Activated CD8-positive, alpha-beta T cell treated with anti-CD3 and anti-CD28 coated beads for 36 hours (primary cell): Measurements from ENCODE around the gene KCNIP1. TPM values are rescaled to one million over a fixed set of nuclear protein-coding genes. Genes with fewer than 3 reads are reported as not detected.

ENCODE experiments used
- ATAC-seq: fragments of 200-7000 bp; cut with Tn5 transposase; one replicate; pipeline ENCODE4 v1.10.0; 2021; ENCODE audit warnings: mild to moderate bottlenecking, moderate library complexity
- CTCF ChIA-PET: fragments of 350-600 bp; sonication (Branson Sonifier 250); formaldehyde crosslinking; loops from one replicate; lab custom pipeline; 2021; ENCODE audit warnings: antibody characterized with exemption; lab: Charles Lee
- POLR2A ChIA-PET: fragments of 350-600 bp; sonication (Branson Sonifier 250); formaldehyde crosslinking; loops from one replicate; lab custom pipeline; 2021; ENCODE audit warnings: antibody characterized with exemption; lab: Charles Lee
- DNase-seq: peaks from one replicate; pipeline ENCODE4 v3.0.0-alpha.2; 2020
- H3K27ac Mint-ChIP-seq: one replicate; pipeline ENCODE4 v1.8.0; 2021; ENCODE audit warnings: mild to moderate bottlenecking, mixed read lengths
- H3K27me3 Mint-ChIP-seq: one replicate; pipeline ENCODE4 v1.8.0; 2021; ENCODE audit warnings: mixed read lengths
- H3K36me3 Mint-ChIP-seq: one replicate; pipeline ENCODE4 v1.8.0; 2021; ENCODE audit warnings: low read depth, mixed read lengths
- H3K4me1 Mint-ChIP-seq: one replicate; pipeline ENCODE4 v1.8.0; 2021; ENCODE audit warnings: low read depth, mixed read lengths
- H3K4me3 Mint-ChIP-seq: one replicate; pipeline ENCODE4 v1.8.0; 2021; ENCODE audit warnings: mild to moderate bottlenecking, moderate library complexity, mixed read lengths
- H3K9me3 Mint-ChIP-seq: one replicate; pipeline ENCODE4 v1.8.0; 2021; ENCODE audit warnings: mixed read lengths
- intact Hi-C: fragments of 100-400 bp; cut with micrococcal nuclease; formaldehyde crosslinking; loops from one replicate; pipeline ENCODE4 v1.10.0; 2022
- total RNA-seq, 2 experiments: library from RNA; stranded (reverse); gene quantifications; one replicate each; pipeline ENCODE4 v1.2.3, GENCODE V29; 2021
- TF ChIP-seq, protein P1 (sequence below): fragments of 200-600 bp; IDR thresholded peaks from one replicate; pipeline ENCODE4 v1.8.0; 2022; ENCODE audit warnings: antibody characterized with exemption, mild to moderate bottlenecking

KCNIP1 gene
- total RNA-seq, 2 experiments from 2014 or later = not detected

DNA sequence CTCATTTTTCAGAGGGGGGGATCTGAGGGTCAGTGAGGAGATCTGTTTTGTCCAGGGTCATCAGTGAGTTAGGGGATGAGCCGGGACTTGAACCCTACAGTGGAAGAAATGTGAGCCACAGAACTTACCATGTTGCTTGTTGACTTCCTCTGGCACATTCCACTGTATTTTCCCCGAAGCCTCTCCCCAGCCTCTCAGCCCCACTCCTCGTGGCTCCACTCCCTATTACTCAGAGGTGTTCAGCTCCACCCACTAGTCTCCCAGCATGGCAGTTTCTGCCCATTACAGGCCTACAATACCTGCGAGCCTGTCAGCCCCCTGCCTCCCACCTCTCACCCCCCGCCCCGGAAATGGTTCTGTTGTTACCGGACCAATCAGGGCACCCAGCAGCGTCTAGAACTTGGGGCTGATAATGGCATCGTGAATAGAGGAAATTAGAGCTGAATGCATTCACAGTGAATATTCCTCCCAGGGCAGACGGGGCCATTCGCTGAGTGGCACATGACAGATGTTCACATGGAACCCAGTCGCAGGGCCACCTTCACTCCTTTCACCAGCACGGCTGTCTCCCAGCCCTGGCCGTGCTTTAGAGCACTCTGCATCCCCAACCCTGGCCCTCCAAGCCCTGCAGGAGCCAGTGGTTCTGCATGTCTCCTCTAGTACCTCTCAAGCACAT, 81.6 kb downstream of the KCNIP1 start:
- Mint-ChIP-seq H3K27ac (no peak overlapping the region), H3K36me3 (no peaks in the 10 kb centered on the region), H3K27me3 (peaks cover 26% of the 10 kb centered on the region), H3K9me3 (no peaks in the 10 kb centered on the region), H3K4me1 (no peaks in the 10 kb centered on the region), H3K4me3 (no peak overlapping the region)
- TF ChIP-seq, protein P1, sequence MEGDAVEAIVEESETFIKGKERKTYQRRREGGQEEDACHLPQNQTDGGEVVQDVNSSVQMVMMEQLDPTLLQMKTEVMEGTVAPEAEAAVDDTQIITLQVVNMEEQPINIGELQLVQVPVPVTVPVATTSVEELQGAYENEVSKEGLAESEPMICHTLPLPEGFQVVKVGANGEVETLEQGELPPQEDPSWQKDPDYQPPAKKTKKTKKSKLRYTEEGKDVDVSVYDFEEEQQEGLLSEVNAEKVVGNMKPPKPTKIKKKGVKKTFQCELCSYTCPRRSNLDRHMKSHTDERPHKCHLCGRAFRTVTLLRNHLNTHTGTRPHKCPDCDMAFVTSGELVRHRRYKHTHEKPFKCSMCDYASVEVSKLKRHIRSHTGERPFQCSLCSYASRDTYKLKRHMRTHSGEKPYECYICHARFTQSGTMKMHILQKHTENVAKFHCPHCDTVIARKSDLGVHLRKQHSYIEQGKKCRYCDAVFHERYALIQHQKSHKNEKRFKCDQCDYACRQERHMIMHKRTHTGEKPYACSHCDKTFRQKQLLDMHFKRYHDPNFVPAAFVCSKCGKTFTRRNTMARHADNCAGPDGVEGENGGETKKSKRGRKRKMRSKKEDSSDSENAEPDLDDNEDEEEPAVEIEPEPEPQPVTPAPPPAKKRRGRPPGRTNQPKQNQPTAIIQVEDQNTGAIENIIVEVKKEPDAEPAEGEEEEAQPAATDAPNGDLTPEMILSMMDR = no peak
- intact Hi-C loops = no loop called here
- ChIA-PET POLR2A (interaction anchor here (0.7 kb wide), 1 partner anchor 10 kb away, joined by 4 read pairs; no protein-coding TSS in a partner anchor), CTCF (interaction anchor here (1.0 kb wide), 1 partner anchor 11 kb away, joined by 3 read pairs; no protein-coding TSS in a partner anchor)
- DNase-seq = no peak
- no peak for ATAC-seq

DNA sequence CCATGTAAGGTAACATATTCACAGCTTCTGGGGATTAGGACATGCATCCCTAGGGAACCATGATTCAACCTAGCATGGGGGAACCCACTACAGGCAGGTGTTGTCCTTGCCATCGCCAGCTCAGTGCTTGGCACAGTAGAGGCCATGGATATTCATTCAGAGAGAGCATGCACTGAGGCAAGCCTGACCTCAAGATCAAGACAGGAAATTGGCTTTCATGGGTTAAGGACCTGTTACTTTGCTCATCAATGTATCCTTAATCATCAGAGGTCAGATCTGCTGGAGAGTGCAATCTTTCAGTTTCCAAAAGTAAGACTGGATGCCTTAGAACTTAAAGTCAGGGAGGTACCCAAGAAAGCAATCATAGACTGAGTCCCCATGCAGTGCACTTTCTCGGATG, 84.0 kb downstream of the KCNIP1 start:
- DNase-seq = no peak
- no peaks in the 10 kb centered on the region for H3K9me3 Mint-ChIP-seq
- ATAC-seq = no peak
- H3K27me3 Mint-ChIP-seq = peaks cover 23% of the 10 kb centered on the region
- TF ChIP-seq, protein P1 = no peak
- ChIA-PET CTCF (no interaction called here), POLR2A (no interaction called here)
- H3K27ac Mint-ChIP-seq = no peak overlapping the region
- no peaks in the 10 kb centered on the region for H3K4me1 Mint-ChIP-seq
- intact Hi-C loops = no loop called here
- H3K36me3 Mint-ChIP-seq = no peaks in the 10 kb centered on the region
- no peak overlapping the region for H3K4me3 Mint-ChIP-seq

DNA sequence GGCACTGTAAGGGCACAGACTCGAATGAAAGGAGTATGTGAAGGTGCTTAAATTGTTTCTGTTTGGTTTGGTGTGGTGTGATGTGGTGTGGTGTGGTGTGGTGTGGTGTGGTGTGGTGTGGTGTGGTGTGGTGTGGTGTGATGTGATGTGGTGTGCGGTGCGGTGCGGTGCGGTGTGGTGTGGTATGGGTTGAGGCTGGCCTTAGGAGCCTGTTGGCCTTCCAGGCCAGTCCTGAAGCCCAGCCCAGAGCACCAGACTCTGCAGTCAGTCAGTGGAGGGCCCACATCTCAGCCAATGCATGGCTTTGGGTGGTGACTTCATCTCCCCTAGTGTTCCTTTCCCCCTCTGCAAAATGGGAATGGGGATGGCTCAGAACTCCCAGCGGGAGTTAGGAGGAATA, 85.8 kb downstream of the KCNIP1 start:
- peaks cover 16% of the 10 kb centered on the region for H3K27me3 Mint-ChIP-seq
- H3K36me3 Mint-ChIP-seq = no peaks in the 10 kb centered on the region
- H3K9me3 Mint-ChIP-seq = no peaks in the 10 kb centered on the region
- H3K4me3 Mint-ChIP-seq = no peak overlapping the region
- no peak overlapping the region for H3K27ac Mint-ChIP-seq
- TF ChIP-seq, protein P1 = no peak
- no peaks in the 10 kb centered on the region for H3K4me1 Mint-ChIP-seq
- intact Hi-C loops = no loop called here
- DNase-seq = no peak
- ChIA-PET POLR2A (no interaction called here), CTCF (no interaction called here)
- no peak for ATAC-seq

DNA sequence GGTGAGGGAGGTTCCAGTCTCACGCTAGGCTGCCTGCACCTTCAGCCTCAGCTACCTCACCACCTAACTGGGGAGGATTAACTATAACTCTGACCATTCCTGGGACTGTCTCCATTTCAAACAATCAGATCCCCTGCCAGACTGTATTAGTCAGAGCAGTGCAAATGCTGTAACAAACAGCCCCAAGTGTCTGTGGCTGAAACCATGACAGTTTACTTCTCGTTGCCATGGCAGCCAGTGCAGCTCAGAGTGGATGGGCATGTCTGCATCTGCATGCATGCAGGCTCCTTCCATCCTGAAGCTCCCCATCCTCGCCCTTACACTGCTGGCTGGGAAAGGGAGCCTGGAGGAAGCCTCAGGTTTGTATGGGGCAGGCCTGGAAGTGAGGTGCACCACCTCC, 86.7 kb downstream of the KCNIP1 start:
- no peaks in the 10 kb centered on the region for H3K9me3 Mint-ChIP-seq
- no peaks in the 10 kb centered on the region for H3K36me3 Mint-ChIP-seq
- H3K4me1 Mint-ChIP-seq = no peaks in the 10 kb centered on the region
- POLR2A ChIA-PET = no interaction called here
- H3K4me3 Mint-ChIP-seq = no peak overlapping the region
- DNase-seq = no peak
- CTCF ChIA-PET = interaction anchor here (1.0 kb wide), 1 partner anchor 12 kb away, joined by 3 read pairs; no protein-coding TSS in a partner anchor
- H3K27ac Mint-ChIP-seq = no peak overlapping the region
- peaks cover 13% of the 10 kb centered on the region for H3K27me3 Mint-ChIP-seq
- ATAC-seq = no peak
- TF ChIP-seq, protein P1 = no peak
- intact Hi-C loops = no loop called here

DNA sequence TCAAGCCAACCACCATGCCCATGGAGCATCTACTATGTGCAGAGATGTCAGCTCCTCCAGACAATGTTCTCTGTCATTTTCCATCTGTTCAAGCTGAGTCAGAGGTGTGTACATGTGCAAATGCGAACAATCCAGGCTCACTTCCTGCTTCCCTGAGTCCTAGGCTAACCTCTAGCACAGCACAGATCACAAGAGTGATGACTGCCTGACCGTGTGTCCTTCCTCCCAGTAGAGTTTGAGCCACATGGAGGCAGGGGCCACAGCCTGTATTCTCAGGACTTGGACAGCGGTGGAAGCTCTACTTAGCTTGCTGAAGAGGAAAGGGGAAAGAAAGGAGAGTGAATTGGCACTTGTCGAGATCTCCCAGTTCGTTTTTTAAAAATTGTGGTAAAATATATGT, 87.2 kb downstream of the KCNIP1 start:
- TF ChIP-seq, protein P1 = no peak
- ATAC-seq (no peak), DNase-seq (no peak)
- ChIA-PET POLR2A (no interaction called here), CTCF (interaction anchor here (1.0 kb wide), 1 partner anchor 11 kb away, joined by 3 read pairs; no protein-coding TSS in a partner anchor)
- peaks cover 14% of the 10 kb centered on the region for H3K27me3 Mint-ChIP-seq
- no peaks in the 10 kb centered on the region for H3K9me3 Mint-ChIP-seq
- H3K27ac Mint-ChIP-seq = no peak overlapping the region
- intact Hi-C loops = no loop called here
- no peaks in the 10 kb centered on the region for H3K36me3 Mint-ChIP-seq
- H3K4me1 Mint-ChIP-seq = no peaks in the 10 kb centered on the region
- no peak overlapping the region for H3K4me3 Mint-ChIP-seq
